Amygdala (tissue), 56 donors: ENCODE results near the gene CELF2.
A peak's percentile ranks its signal among the peaks of the same experiment; 100 is the strongest.

Experiments
- DNase-seq, 56 donors: peaks; one replicate each; lab custom pipeline; 2025; lab: John Stamatoyannopoulos, UW

The CELF2 gene

GRCh38 chr10:11189582-11190376 is 172.1 kb downstream of the CELF2 start:
- DNase-seq, result no peak

- no peak for DNase-seq
These were observed 173.5 kb downstream of the CELF2 start for GRCh38 chr10:11191190-11191589.

- no peak for DNase-seq
These were observed 174.0 kb downstream of the CELF2 start for GRCh38 chr10:11191678-11192077.

- no peak for DNase-seq
These were observed 174.8 kb downstream of the CELF2 start for GRCh38 chr10:11192304-11193000.

- no peak for DNase-seq
These were observed 175.4 kb downstream of the CELF2 start for GRCh38 chr10:11193001-11193551.

- DNase-seq, result no peak
These were observed 177.4 kb downstream of the CELF2 start for GRCh38 chr10:11194859-11195586.

- DNase-seq, result no peak
These were observed 178.0 kb downstream of the CELF2 start for GRCh38 chr10:11195623-11196022.

GRCh38 chr10:11197266-11197712 is 179.6 kb downstream of the CELF2 start:
- DNase-seq, result peak in 2 of 56 donors; percentile 24 to 37

- no peak for DNase-seq
These were observed 180.2 kb downstream of the CELF2 start for GRCh38 chr10:11197878-11198277.

- no peak for DNase-seq
These were observed 184.2 kb downstream of the CELF2 start for GRCh38 chr10:11201911-11202310.

GRCh38 chr10:11204351-11204942 is 186.8 kb downstream of the CELF2 start:
- no peak for DNase-seq

GRCh38 chr10:11205030-11205772 is 187.5 kb downstream of the CELF2 start:
- DNase-seq, result no peak

- DNase-seq, result no peak
These were observed 189.2 kb downstream of the CELF2 start for GRCh38 chr10:11206676-11207559.

GRCh38 chr10:11207560-11207844 is 189.8 kb downstream of the CELF2 start:
- DNase-seq, result no peak

- DNase-seq, result no peak
These were observed 190.6 kb downstream of the CELF2 start for GRCh38 chr10:11208243-11208642.

- DNase-seq, result no peak
These were observed 191.5 kb downstream of the CELF2 start for GRCh38 chr10:11208908-11209829.

GRCh38 chr10:11209830-11210181 is 192.1 kb downstream of the CELF2 start:
- DNase-seq, result peak in 15 of 56 donors; percentile 9 to 66 (median 43)
